ENCODE results near the gene PRKCZ. TPM values are rescaled to one million over a fixed set of nuclear protein-coding genes. Genes with fewer than 3 reads are reported as not detected.

The PRKCZ gene
- total RNA-seq: 10 to 100 TPM in 1 of 2 donors, 1 to 10 TPM in 1; 9.6 to 10.9 TPM

GRCh38 chr1:2049718-2050431, at the start of gene PRKCZ:
Gene PRKCZ, plus strand, starts transcription at chr1:2050411. Its CDS starts 220 bp downstream, at chr1:2050631.
- H3K9me3 ChIP-seq: no peaks in the 10 kb centered on the region
- intact Hi-C loops (cut with DNase I): no loop called here
- DNase-seq (peak; percentile 95 to 97 (median 96)), ATAC-seq (peak; percentile 93)
- H3K36me3 ChIP-seq (replicated peaks in 1 of 2; ENCODE audit: insufficient read depth in 1 of 2, low read depth in 2 of 2): no peaks in the 10 kb centered on the region
- H3K4me3 ChIP-seq: peak within 1 kb of the TSS; percentile 37 to 67
- no peaks in the 10 kb centered on the region for H3K27me3 ChIP-seq
- H3K4me1 ChIP-seq: peaks cover 33% of the 10 kb centered on the region
- H3K27ac ChIP-seq: peak within 1 kb of the TSS; percentile 40 to 79 (median 68)
- WGBS, 2 donors: 2% methylated on average over 70 of the region's 83 CpGs; no CpG with 5 or more reads in 1 of the 2 donors
- no peak for TF ChIP-seq CTCF (IDR thresholded peaks at IDR 0.05)
- TF ChIP-seq POLR2A (IDR thresholded peaks at IDR 0.05): peak in 2 of 3 donors; percentile 45 to 51

- no peak overlapping the region for H3K4me3 ChIP-seq
- H3K27ac ChIP-seq: no peak overlapping the region
- ATAC-seq: no peak
- no peak for DNase-seq
- no peaks in the 10 kb centered on the region for H3K4me1 ChIP-seq
- TF ChIP-seq CTCF (IDR thresholded peaks at IDR 0.05) (no peak), POLR2A (IDR thresholded peaks at IDR 0.05) (no peak)
- H3K9me3 ChIP-seq: no peaks in the 10 kb centered on the region
- H3K36me3 ChIP-seq (replicated peaks in 1 of 2; ENCODE audit: insufficient read depth in 1 of 2, low read depth in 2 of 2): no peaks in the 10 kb centered on the region
- WGBS, 2 donors: 76 to 88% methylated on average over 7 of the region's 7 CpGs
- H3K27me3 ChIP-seq: peaks cover 0 to 6% of the 10 kb centered on the region in 2 donors
- intact Hi-C loops (cut with DNase I): no loop called here
Measured at GRCh38 chr1:2000432-2000831, 49.8 kb upstream of the PRKCZ start.

GRCh38 chr1:2000850-2001249, 49.4 kb upstream of the PRKCZ start:
- H3K4me1 ChIP-seq: no peaks in the 10 kb centered on the region
- ATAC-seq (no peak), DNase-seq (no peak)
- no peak overlapping the region for H3K27ac ChIP-seq
- no peaks in the 10 kb centered on the region for H3K36me3 ChIP-seq (replicated peaks in 1 of 2; ENCODE audit: insufficient read depth in 1 of 2, low read depth in 2 of 2)
- no peak overlapping the region for H3K4me3 ChIP-seq
- no peaks in the 10 kb centered on the region for H3K9me3 ChIP-seq
- intact Hi-C loops (cut with DNase I): no loop called here
- TF ChIP-seq POLR2A (IDR thresholded peaks at IDR 0.05): no peak
- no peak for TF ChIP-seq CTCF (IDR thresholded peaks at IDR 0.05)
- 81 to 93% methylated on average over 7 to 9 of the region's 9 CpGs for WGBS, 2 donors
- peaks cover 0 to 6% of the 10 kb centered on the region in 2 donors for H3K27me3 ChIP-seq

- TF ChIP-seq CTCF (IDR thresholded peaks at IDR 0.05) (no peak), POLR2A (IDR thresholded peaks at IDR 0.05) (no peak)
- no peak for DNase-seq
- whole genome bisulfite sequencing, 2 donors: 63 to 65% methylated on average over 13 of the region's 13 CpGs
- intact Hi-C loops (cut with DNase I): no loop called here
- H3K36me3 ChIP-seq (replicated peaks in 1 of 2; ENCODE audit: insufficient read depth in 1 of 2, low read depth in 2 of 2): no peaks in the 10 kb centered on the region
- no peak overlapping the region for H3K4me3 ChIP-seq
- peaks cover 0 to 6% of the 10 kb centered on the region in 2 donors for H3K27me3 ChIP-seq
- no peaks in the 10 kb centered on the region for H3K9me3 ChIP-seq
- H3K27ac ChIP-seq: no peak overlapping the region
- H3K4me1 ChIP-seq: no peaks in the 10 kb centered on the region
- ATAC-seq: no peak
Measured at GRCh38 chr1:2001773-2002411, 48.3 kb upstream of the PRKCZ start.
